A673 (cell line): Measurements from ENCODE around the gene UAP1. TPM values are rescaled to one million over a fixed set of nuclear protein-coding genes. Genes with fewer than 3 reads are reported as not detected.

ENCODE experiments used
- BruUV-seq: library from RNA; stranded (reverse); fragments of 400-500 nt; replicated peaks from 2 replicates; lab custom pipeline; 2021; lab: Mats Ljungman, UMichigan
- CTCF ChIA-PET: fragments of 300-600 bp; sonication (Branson Sonifier 250); formaldehyde crosslinking; loops from one replicate; lab custom pipeline; 2022; ENCODE audit warnings: antibody characterized with exemption; lab: Charles Lee
- POLR2A ChIA-PET: fragments of 300-600 bp; sonication (Branson Sonifier 250); formaldehyde crosslinking; loops from one replicate; lab custom pipeline; 2022; ENCODE audit warnings: antibody characterized with exemption; ENCODE audit not compliant: low non-redundant PET; lab: Charles Lee
- DNase-seq: peaks from one replicate; pipeline ENCODE4 v3.0.0-alpha.2; 2015; ENCODE audit warnings: low spot score
- H3K27ac ChIP-seq: fragments of 200-600 bp; sonication (generic); 2 replicates; pipeline ENCODE4 v1.5.1; 2016; ENCODE audit warnings: mixed run types, low read depth, mild to moderate bottlenecking, mixed read lengths, antibody characterized with exemption, low read length; ENCODE audit not compliant: poor library complexity, severe bottlenecking
- H3K27me3 ChIP-seq: fragments of 200-600 bp; sonication (generic); replicated peaks from 2 replicates; pipeline ENCODE4 v1.6.1; 2017; ENCODE audit warnings: mixed run types, low read depth, mild to moderate bottlenecking, mixed read lengths, antibody characterized with exemption, low read length; ENCODE audit not compliant: insufficient read depth, poor library complexity
- H3K36me3 ChIP-seq: fragments of 200-600 bp; sonication (generic); 2 replicates; pipeline ENCODE4 v1.6.1; 2016; ENCODE audit warnings: mixed run types, mild to moderate bottlenecking, mixed read lengths, antibody characterized with exemption, low read length; ENCODE audit not compliant: insufficient read depth, poor library complexity, severe bottlenecking
- H3K4me1 ChIP-seq: fragments of 200-600 bp; sonication (generic); 2 replicates; pipeline ENCODE4 v1.6.1; 2017; ENCODE audit warnings: mixed run types, mild to moderate bottlenecking, mixed read lengths, antibody characterized with exemption, low read length; ENCODE audit not compliant: insufficient read depth, poor library complexity, severe bottlenecking
- H3K4me3 ChIP-seq: fragments of 200-600 bp; sonication (generic); 2 replicates; pipeline ENCODE4 v1.5.1; 2016; ENCODE audit warnings: low read depth, mixed run types, mild to moderate bottlenecking, mixed read lengths, low read length; ENCODE audit not compliant: poor library complexity, severe bottlenecking
- H3K9me3 ChIP-seq: fragments of 200-600 bp; sonication (generic); 2 replicates; pipeline ENCODE4 v1.6.1; 2016; ENCODE audit warnings: mixed run types, low read depth, mild to moderate bottlenecking, mixed read lengths, antibody characterized with exemption, low read length; ENCODE audit not compliant: poor library complexity, severe bottlenecking
- EZH2 ChIP-seq: fragments of 200-600 bp; sonication (generic); IDR thresholded peaks from 2 replicates; pipeline ENCODE4 v1.6.1; 2017; ENCODE audit warnings: borderline replicate concordance, low read depth, mild to moderate bottlenecking, mixed read lengths, antibody characterized with exemption, low read length; ENCODE audit not compliant: poor library complexity, severe bottlenecking
- intact Hi-C: fragments of 100-400 bp; cut with micrococcal nuclease; formaldehyde crosslinking; loops from one replicate; pipeline ENCODE4 v1.10.0; 2022; ENCODE audit not compliant: unreplicated experiment
- total RNA-seq: library from RNA; stranded (reverse); gene quantifications from 2 replicates; pipeline ENCODE4 v1.2.3, GENCODE V29; 2021
- TF ChIP-seq, protein P1 (sequence below): fragments of 300-800, 200-600 bp; sonication (generic); conservative IDR thresholded peaks from 2 replicates; pipeline ENCODE4 v1.5.1; 2017; ENCODE audit warnings: low read depth, mild to moderate bottlenecking, antibody characterized with exemption, low read length, moderate library complexity, mixed read lengths

UAP1 gene
- total RNA-seq, 1 experiment from 2014 or later, result 152 TPM

GRCh38 chr1:162561037-162561615 is 396 bp upstream of the UAP1 start:
- H3K36me3 ChIP-seq, result peaks cover 8% of the 10 kb centered on the region
- H3K4me3 ChIP-seq, result peak overlapping the region; percentile 91
- DNase-seq, result peak; percentile 99
- no TSS peak for BruUV-seq
- TF ChIP-seq, protein P1, sequence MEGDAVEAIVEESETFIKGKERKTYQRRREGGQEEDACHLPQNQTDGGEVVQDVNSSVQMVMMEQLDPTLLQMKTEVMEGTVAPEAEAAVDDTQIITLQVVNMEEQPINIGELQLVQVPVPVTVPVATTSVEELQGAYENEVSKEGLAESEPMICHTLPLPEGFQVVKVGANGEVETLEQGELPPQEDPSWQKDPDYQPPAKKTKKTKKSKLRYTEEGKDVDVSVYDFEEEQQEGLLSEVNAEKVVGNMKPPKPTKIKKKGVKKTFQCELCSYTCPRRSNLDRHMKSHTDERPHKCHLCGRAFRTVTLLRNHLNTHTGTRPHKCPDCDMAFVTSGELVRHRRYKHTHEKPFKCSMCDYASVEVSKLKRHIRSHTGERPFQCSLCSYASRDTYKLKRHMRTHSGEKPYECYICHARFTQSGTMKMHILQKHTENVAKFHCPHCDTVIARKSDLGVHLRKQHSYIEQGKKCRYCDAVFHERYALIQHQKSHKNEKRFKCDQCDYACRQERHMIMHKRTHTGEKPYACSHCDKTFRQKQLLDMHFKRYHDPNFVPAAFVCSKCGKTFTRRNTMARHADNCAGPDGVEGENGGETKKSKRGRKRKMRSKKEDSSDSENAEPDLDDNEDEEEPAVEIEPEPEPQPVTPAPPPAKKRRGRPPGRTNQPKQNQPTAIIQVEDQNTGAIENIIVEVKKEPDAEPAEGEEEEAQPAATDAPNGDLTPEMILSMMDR, result no peak
- TF ChIP-seq EZH2, result no peak
- ChIA-PET CTCF (no interaction called here), POLR2A (interaction anchor here (0.6 kb wide), 1 partner anchor 162 kb away, joined by 3 read pairs; no protein-coding TSS in a partner anchor)
- H3K27ac ChIP-seq, result peak overlapping the region; percentile 90
- H3K4me1 ChIP-seq, result peaks cover 27% of the 10 kb centered on the region
- intact Hi-C loops, result no loop called here
- no peaks in the 10 kb centered on the region for H3K27me3 ChIP-seq
- H3K9me3 ChIP-seq, result no peaks in the 10 kb centered on the region

DNA sequence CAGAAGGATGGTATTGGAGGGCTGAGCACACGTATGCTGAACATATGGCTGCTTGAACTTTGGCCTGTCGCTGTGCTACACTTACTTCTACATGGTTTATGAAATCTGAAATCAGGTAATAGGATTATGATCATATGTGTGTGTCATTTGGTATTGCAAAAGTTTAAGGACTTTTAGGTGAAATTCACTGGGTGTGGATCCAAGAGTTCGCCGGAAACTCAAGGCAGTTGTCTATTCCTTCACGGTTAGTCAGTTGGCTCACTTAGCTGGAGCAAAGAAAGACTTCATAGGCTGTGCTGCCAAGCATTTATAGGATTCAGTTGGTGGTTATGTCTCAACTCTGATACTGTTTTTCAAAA is 927 bp downstream of the UAP1 start:
- H3K4me1 ChIP-seq, result peaks cover 28% of the 10 kb centered on the region
- intact Hi-C loops, result no loop called here
- peak overlapping the region; percentile 91 for H3K4me3 ChIP-seq
- POLR2A ChIA-PET, result interaction anchor here (0.7 kb wide), 1 partner anchor 1521 kb away, joined by 3 read pairs; no protein-coding TSS in a partner anchor
- TSS peak; percentile 43 for BruUV-seq
- H3K36me3 ChIP-seq, result peaks cover 21% of the 10 kb centered on the region
- DNase-seq, result peak; percentile 64
- CTCF ChIA-PET, result no interaction called here
- H3K27me3 ChIP-seq, result no peaks in the 10 kb centered on the region
- no peaks in the 10 kb centered on the region for H3K9me3 ChIP-seq
- H3K27ac ChIP-seq, result peak overlapping the region; percentile 90
- no peak for TF ChIP-seq EZH2
- TF ChIP-seq, protein P1, result no peak

DNA sequence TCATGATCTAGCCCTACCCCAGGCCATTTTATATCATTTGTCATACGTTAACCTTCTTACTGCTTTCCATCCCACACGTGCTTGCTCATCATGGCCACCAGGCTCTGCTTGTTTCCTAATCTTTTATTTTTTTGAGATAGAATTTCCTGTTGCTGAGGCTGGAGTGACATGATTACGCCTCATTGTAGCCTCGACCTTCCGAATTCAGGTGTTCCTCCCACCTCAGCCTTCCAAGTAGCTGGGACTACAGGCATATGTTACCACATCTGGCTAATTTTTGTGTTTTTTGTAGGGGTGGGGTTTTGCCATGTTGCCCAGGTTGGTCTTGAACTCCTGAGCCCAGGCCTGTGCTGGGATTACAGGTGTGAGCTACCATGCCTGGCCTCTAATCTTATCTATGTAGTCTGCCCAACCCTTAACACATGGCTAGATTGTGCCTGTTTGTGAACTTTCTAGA is 3.3 kb downstream of the UAP1 start:
- POLR2A ChIA-PET, result interaction anchor here (0.5 to 0.6 kb wide), 2 partner anchors 163 to 182 kb away, joined by 3 read pairs; no protein-coding TSS in a partner anchor
- intact Hi-C loops, result no loop called here

More for the DNA sequence above, 3.3 kb downstream of the UAP1 start:
- no peaks in the 10 kb centered on the region for H3K9me3 ChIP-seq
- H3K4me3 ChIP-seq, result peak overlapping the region; percentile 91
- H3K27ac ChIP-seq, result peak overlapping the region; percentile 38
- H3K36me3 ChIP-seq, result peaks cover 44% of the 10 kb centered on the region
- BruUV-seq, result no TSS peak
- peaks cover 38% of the 10 kb centered on the region for H3K4me1 ChIP-seq
- CTCF ChIA-PET, result no interaction called here
- DNase-seq, result no peak
- no peaks in the 10 kb centered on the region for H3K27me3 ChIP-seq
- TF ChIP-seq, protein P1, result no peak
- no peak for TF ChIP-seq EZH2
